Suprapubic skin (tissue), 4 donors: ENCODE data around the gene TPSAB1.

ENCODE experiments used
- CTCF ChIP-seq, 2 donors: fragments of 200-600 bp in 1 of 2; fragments of 450-650 bp in 1 of 2; sonication (generic) in 1 of 2; IDR thresholded peaks; one replicate each; pipeline ENCODE4 v1.5.1; 2016 to 2019; ENCODE audit warnings: antibody characterized with exemption in 2 of 2, mild to moderate bottlenecking in 1 of 2, moderate library complexity in 1 of 2
- POLR2A ChIP-seq, 2 donors: fragments of 450-650 bp; IDR thresholded peaks; one replicate each; pipeline ENCODE4 v1.6.1; 2017; ENCODE audit warnings: antibody characterized with exemption in 2 of 2, mild to moderate bottlenecking in 2 of 2, moderate library complexity in 2 of 2
- POLR2AphosphoS5 ChIP-seq, 3 donors: sonication (generic); formaldehyde crosslinking; IDR thresholded peaks; one replicate each; pipeline ENCODE4 v1.6.1; 2017; ENCODE audit warnings: antibody characterized with exemption in 3 of 3

- TF ChIP-seq CTCF (IDR thresholded peaks at IDR 0.05) (no peak), POLR2A (IDR thresholded peaks at IDR 0.05) (no peak), POLR2AphosphoS5 (IDR thresholded peaks at IDR 0.05) (no peak)
These were observed 50.5 kb downstream of the TPSAB1 start for GRCh38 chr16:1290860-1291575.
